ENCODE data around the gene PSMB2.

The PSMB2 gene

DNA sequence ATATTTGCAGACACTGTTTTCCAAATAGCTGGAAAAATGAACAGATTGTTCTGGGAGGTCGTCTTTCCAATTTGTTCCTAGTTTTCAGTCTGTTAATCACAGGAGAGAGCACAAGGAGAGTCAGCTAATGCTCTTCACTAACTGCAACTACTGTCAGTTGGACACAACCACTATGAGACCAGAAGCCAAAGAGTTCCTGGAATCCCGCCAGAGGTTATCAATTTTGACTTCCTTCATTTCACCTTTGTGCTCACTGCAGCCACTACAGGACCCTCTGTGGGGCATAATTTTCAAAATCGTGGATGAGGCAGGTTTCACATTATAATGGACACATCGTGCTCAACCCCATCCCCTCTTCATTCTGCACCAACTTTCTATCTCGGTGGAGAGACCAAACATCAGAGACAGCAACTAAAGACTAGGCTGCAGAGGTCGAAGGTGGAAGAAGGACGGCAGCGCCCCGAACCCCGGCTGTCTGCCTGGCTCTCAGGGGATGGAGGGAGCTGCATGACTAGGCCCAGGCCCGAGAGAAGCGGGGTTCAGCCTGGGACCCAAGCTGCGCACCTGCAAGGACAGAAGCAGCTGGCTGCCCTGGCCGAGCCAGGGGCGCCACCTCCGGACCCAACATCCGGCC is 84.7 kb downstream of the PSMB2 start:
- DNase-seq (ENCODE audit: low read depth in 2 of 2) = no peak

DNA sequence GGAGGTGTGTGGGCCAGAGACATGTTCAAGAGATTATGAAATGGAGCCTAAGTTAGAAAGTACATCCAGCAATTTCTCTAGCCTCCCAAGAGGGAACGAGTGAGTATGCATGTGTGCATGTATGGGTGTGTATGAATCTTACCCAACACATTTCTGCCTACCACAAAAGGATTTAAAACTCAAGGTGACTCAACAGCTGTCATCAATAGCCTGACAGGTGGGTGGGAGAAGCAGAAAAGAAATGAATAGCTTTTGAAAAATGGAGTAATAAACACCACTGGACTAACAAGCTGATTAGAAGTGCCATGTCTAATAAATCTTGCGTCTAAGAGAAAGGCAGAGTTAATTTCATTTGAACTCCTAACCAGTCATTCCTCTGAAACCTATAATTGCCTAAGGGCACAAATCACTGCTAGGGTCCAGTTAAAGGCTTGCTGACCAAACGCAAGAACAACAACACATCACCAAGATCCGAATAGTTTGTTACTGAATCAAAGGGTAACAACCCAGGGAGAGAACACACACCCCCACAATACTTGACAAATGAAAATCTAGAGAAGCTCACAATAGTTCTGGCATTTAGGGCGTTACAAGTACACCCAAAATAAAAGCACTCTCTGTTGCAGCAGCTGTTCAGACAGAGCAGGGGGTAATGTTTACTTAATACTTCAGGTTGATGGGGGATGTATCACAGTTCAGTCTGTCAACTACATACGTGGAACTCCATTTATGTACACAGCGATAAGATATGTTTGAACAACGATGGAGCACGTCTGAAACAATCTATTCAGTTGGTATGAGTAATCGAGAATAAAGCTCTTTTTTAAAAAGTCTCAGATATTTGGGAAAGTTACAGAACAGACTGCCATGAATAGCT is 85.5 kb downstream of the PSMB2 start:
- no peak for DNase-seq (ENCODE audit: low read depth in 2 of 2)

DNA sequence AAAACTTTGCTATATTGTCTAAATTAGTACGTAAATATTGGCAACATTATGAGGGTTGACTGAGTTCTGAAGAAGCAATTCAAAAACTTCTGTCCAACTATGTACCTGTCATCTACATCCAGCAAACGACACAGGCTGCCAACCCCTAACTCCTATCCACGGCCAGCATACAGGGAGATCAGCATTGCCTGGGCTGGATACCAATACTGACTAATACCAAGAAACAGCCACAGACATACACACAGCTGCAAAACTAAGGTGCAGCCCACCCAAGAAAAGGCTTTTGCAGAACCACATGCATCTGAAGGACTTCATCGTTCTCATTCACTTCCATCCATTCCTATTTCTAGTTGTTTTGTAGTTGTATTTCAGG is 86.1 kb downstream of the PSMB2 start:
- DNase-seq (ENCODE audit: low read depth in 2 of 2) = no peak

DNA sequence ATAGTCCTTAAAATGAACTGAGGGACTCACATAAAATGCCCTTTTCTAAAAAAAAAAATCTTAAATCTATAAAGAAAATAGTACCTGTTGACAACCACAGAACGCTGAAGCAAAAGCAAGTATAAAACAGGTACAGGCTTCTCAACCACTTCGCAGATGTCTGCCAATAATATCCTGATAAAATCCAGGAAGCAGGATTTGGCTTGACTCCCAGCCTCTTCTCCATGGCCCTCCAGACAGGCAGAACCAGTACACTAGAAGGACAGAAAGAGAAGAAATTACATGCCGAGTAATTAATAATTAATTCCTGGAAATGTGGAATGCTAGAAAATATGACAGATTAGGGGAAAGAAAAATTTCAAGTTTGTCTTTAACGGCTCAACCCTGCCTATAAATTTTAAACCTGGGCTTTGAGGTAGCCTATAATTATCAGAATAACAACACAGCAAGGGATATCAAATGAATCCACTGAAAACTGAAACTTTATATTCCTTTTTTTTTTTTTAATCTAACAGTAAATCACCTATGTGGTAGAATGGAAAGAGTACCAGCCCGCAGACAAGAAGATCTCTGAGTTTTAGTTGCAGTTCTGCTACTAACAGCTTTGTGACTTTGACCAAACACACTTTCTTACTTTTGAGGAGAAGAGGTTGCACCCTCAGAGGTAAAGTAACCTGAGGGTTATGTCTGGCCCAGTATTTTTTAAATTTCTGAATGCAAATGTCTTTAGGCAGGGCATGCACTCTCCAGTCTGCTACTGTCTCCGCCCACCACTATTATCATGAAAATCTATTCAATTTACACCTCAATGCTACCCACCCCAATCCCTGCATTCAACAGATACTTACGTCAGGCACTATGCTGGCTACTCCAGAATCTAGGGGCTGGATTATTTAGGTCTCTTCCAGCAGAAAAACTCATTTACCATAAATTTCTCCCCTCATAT is 86.8 kb downstream of the PSMB2 start:
- DNase-seq (ENCODE audit: low read depth in 2 of 2) = no peak

DNA sequence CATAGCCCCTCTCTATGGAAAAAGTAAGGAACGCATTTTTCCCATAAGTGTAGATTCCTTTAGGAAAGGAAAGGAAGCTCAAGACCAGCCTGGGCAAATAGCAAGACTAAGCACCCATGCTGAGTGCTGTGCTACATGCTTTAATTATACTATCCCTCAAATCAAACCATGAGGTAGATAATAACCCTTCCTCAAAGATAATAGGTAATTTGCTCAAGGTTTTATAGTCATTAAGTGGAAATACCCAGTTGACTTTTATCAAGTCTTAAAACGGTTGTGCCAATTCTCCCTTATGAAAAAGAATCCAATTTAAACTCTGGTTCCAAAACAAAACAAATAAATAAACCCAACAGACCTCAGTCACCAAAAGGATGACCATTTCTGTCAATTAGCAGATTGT is 87.5 kb downstream of the PSMB2 start:
- DNase-seq (ENCODE audit: low read depth in 2 of 2) = no peak

All from activated CD8-positive, alpha-beta memory T cell treated with anti-CD3 and anti-CD28 coated beads for 4 hours (primary cell).